Immature natural killer cell (primary cell): ENCODE measurements around the gene NEK6. TPM values are rescaled to one million over a fixed set of nuclear protein-coding genes. Genes with fewer than 3 reads are reported as not detected.

Experiments used
- DNase-seq, 3 donors: peaks; one replicate each; pipeline ENCODE4 v3.0.0; 2022; ENCODE audit warnings: mixed read lengths in 1 of 3
- H3K27ac Mint-ChIP-seq, 6 donors: one replicate each; pipeline ENCODE4 v1.8.0; 2020; ENCODE audit warnings: mixed read lengths in 6 of 6, mild to moderate bottlenecking in 5 of 6, inconsistent platforms in 4 of 6, moderate library complexity in 3 of 6
- H3K27me3 Mint-ChIP-seq, 3 donors: one replicate each; pipeline ENCODE4 v1.8.0; 2020 to 2021; ENCODE audit warnings: low read depth in 3 of 3, mild to moderate bottlenecking in 3 of 3, mixed read lengths in 3 of 3, moderate library complexity in 3 of 3, inconsistent platforms in 1 of 3
- H3K36me3 Mint-ChIP-seq, 3 donors: one replicate each; pipeline ENCODE4 v1.8.0; 2020; ENCODE audit warnings: mixed read lengths in 3 of 3, inconsistent platforms in 2 of 3, mild to moderate bottlenecking in 2 of 3
- H3K4me1 Mint-ChIP-seq, 2 donors: one replicate each; pipeline ENCODE4 v1.8.0; 2020; ENCODE audit warnings: inconsistent platforms in 2 of 2, mild to moderate bottlenecking in 2 of 2, mixed read lengths in 2 of 2, moderate library complexity in 1 of 2
- H3K4me3 Mint-ChIP-seq, 5 donors: one replicate each; pipeline ENCODE4 v1.8.0; 2020; ENCODE audit warnings: mild to moderate bottlenecking in 5 of 5, mixed read lengths in 5 of 5, inconsistent platforms in 3 of 5, moderate library complexity in 3 of 5
- H3K9me3 Mint-ChIP-seq, 6 donors: one replicate each; pipeline ENCODE4 v1.8.0; 2020; ENCODE audit warnings: mild to moderate bottlenecking in 6 of 6, mixed read lengths in 6 of 6, inconsistent platforms in 4 of 6, moderate library complexity in 3 of 6
- polyA plus RNA-seq, 3 donors: library from polyadenylated mRNA; unstranded; fragments of 300-500 nt; fragmentation: Illumina TruSeq; gene quantifications; one replicate each; pipeline ENCODE4 v1.2.3, GENCODE V29; 2021

NEK6 gene
- polyA plus RNA-seq, 3 donors from 2014 or later = 8.8 to 18.0 (median 13.8) TPM

GRCh38 chr9:124259158-124259808, 1.5 kb downstream of the NEK6 start:
- Mint-ChIP-seq H3K36me3 (no peaks in the 10 kb centered on the region), H3K27me3 (peaks cover 3 to 10% (median 4%) of the 10 kb centered on the region in 3 donors), H3K4me1 (peaks cover 58 to 67% of the 10 kb centered on the region in 2 donors), H3K27ac (peak overlapping the region; percentile 77 to 96 (median 88)), H3K4me3 (peak overlapping the region; percentile 97 to 99 (median 99)), H3K9me3 (no peaks in the 10 kb centered on the region)
- no peak for DNase-seq

GRCh38 chr9:124260769-124261603, 3.2 kb downstream of the NEK6 start:
- no peaks in the 10 kb centered on the region for H3K36me3 Mint-ChIP-seq
- H3K27ac Mint-ChIP-seq = peak overlapping the region; percentile 38 to 72 (median 54)
- DNase-seq = no peak
- H3K4me3 Mint-ChIP-seq = peak overlapping the region; percentile 24 to 66 (median 52)
- peaks cover 69 to 84% of the 10 kb centered on the region in 2 donors for H3K4me1 Mint-ChIP-seq
- peaks cover 3 to 10% (median 4%) of the 10 kb centered on the region in 3 donors for H3K27me3 Mint-ChIP-seq
- no peaks in the 10 kb centered on the region for H3K9me3 Mint-ChIP-seq

- H3K27ac Mint-ChIP-seq = peak overlapping the region in 4 of 6 donors; percentile 45 to 81 (median 62)
- H3K36me3 Mint-ChIP-seq = no peaks in the 10 kb centered on the region
- no peak for DNase-seq
- H3K4me1 Mint-ChIP-seq = peaks cover 76 to 91% of the 10 kb centered on the region in 2 donors
- peaks cover 3 to 8% (median 4%) of the 10 kb centered on the region in 3 donors for H3K27me3 Mint-ChIP-seq
- no peaks in the 10 kb centered on the region for H3K9me3 Mint-ChIP-seq
- H3K4me3 Mint-ChIP-seq = peak overlapping the region; percentile 24 to 66 (median 52)
Observed at GRCh38 chr9:124261736-124262648, 4.2 kb downstream of the NEK6 start.

- H3K27me3 Mint-ChIP-seq = peaks cover 3 to 5% (median 4%) of the 10 kb centered on the region in 3 donors
- H3K4me1 Mint-ChIP-seq = peaks cover 77 to 91% of the 10 kb centered on the region in 2 donors
- no peak overlapping the region for H3K27ac Mint-ChIP-seq
- DNase-seq = no peak
- H3K4me3 Mint-ChIP-seq = no peak overlapping the region
- H3K36me3 Mint-ChIP-seq = no peaks in the 10 kb centered on the region
- no peaks in the 10 kb centered on the region for H3K9me3 Mint-ChIP-seq
Observed at GRCh38 chr9:124262649-124262972, 4.9 kb downstream of the NEK6 start.

GRCh38 chr9:124263213-124263612, 5.5 kb downstream of the NEK6 start:
- Mint-ChIP-seq H3K36me3 (no peaks in the 10 kb centered on the region), H3K4me3 (no peak overlapping the region), H3K27ac (no peak overlapping the region), H3K9me3 (no peaks in the 10 kb centered on the region), H3K4me1 (peaks cover 82 to 95% of the 10 kb centered on the region in 2 donors), H3K27me3 (peaks cover 3 to 5% (median 4%) of the 10 kb centered on the region in 3 donors)
- no peak for DNase-seq

GRCh38 chr9:124263800-124264426, 6.2 kb downstream of the NEK6 start:
- no peak for DNase-seq
- H3K4me3 Mint-ChIP-seq = no peak overlapping the region
- H3K36me3 Mint-ChIP-seq = no peaks in the 10 kb centered on the region
- no peaks in the 10 kb centered on the region for H3K9me3 Mint-ChIP-seq
- H3K27ac Mint-ChIP-seq = peak overlapping the region in 2 of 6 donors; percentile 12 to 64
- peaks cover 83 to 95% of the 10 kb centered on the region in 2 donors for H3K4me1 Mint-ChIP-seq
- H3K27me3 Mint-ChIP-seq = peaks cover 0 to 5% (median 3%) of the 10 kb centered on the region in 3 donors

- H3K4me1 Mint-ChIP-seq = peaks cover 81 to 91% of the 10 kb centered on the region in 2 donors
- peak in 1 of 3 donors; percentile 4 for DNase-seq
- H3K4me3 Mint-ChIP-seq = peak overlapping the region in 3 of 5 donors; percentile 1 to 13 (median 4)
- peaks cover 0 to 3% (median 3%) of the 10 kb centered on the region in 3 donors for H3K27me3 Mint-ChIP-seq
- no peaks in the 10 kb centered on the region for H3K9me3 Mint-ChIP-seq
- peak overlapping the region in 4 of 6 donors; percentile 31 to 80 (median 42) for H3K27ac Mint-ChIP-seq
- no peaks in the 10 kb centered on the region for H3K36me3 Mint-ChIP-seq
Observed at GRCh38 chr9:124264823-124265233, 7.1 kb downstream of the NEK6 start.

- peak overlapping the region in 3 of 6 donors; percentile 39 to 77 (median 57) for H3K27ac Mint-ChIP-seq
- peaks cover 83 to 91% of the 10 kb centered on the region in 2 donors for H3K4me1 Mint-ChIP-seq
- no peak overlapping the region for H3K4me3 Mint-ChIP-seq
- no peak for DNase-seq
- H3K36me3 Mint-ChIP-seq = no peaks in the 10 kb centered on the region
- H3K27me3 Mint-ChIP-seq = peaks cover 0 to 3% (median 3%) of the 10 kb centered on the region in 3 donors
- H3K9me3 Mint-ChIP-seq = no peaks in the 10 kb centered on the region
Observed at GRCh38 chr9:124265551-124265950, 7.8 kb downstream of the NEK6 start.

- peaks cover 0 to 3% (median 0%) of the 10 kb centered on the region in 3 donors for H3K27me3 Mint-ChIP-seq
- peaks cover 83 to 91% of the 10 kb centered on the region in 2 donors for H3K4me1 Mint-ChIP-seq
- peak overlapping the region in 2 of 5 donors; percentile 14 to 47 for H3K4me3 Mint-ChIP-seq
- no peaks in the 10 kb centered on the region for H3K9me3 Mint-ChIP-seq
- no peak for DNase-seq
- H3K27ac Mint-ChIP-seq = peak overlapping the region in 1 of 6 donors; percentile 77
- H3K36me3 Mint-ChIP-seq = no peaks in the 10 kb centered on the region
Observed at GRCh38 chr9:124266139-124266825, 8.5 kb downstream of the NEK6 start.

- Mint-ChIP-seq H3K27me3 (peaks cover 0 to 3% (median 0%) of the 10 kb centered on the region in 3 donors), H3K27ac (peak overlapping the region in 3 of 6 donors; percentile 38 to 75 (median 63)), H3K36me3 (no peaks in the 10 kb centered on the region), H3K9me3 (no peaks in the 10 kb centered on the region), H3K4me1 (peaks cover 83 to 87% of the 10 kb centered on the region in 2 donors), H3K4me3 (peak overlapping the region in 2 of 5 donors; percentile 42 to 57)
- DNase-seq = no peak
Observed at GRCh38 chr9:124266826-124267201, 9.1 kb downstream of the NEK6 start.

GRCh38 chr9:124267271-124267807, 9.6 kb downstream of the NEK6 start:
- DNase-seq = no peak
- Mint-ChIP-seq H3K4me3 (peak overlapping the region in 2 of 5 donors; percentile 42 to 57), H3K4me1 (peaks cover 81 to 85% of the 10 kb centered on the region in 2 donors)

GRCh38 chr9:124268248-124268647, 10.5 kb downstream of the NEK6 start:
- Mint-ChIP-seq H3K36me3 (no peaks in the 10 kb centered on the region), H3K4me1 (peaks cover 84 to 87% of the 10 kb centered on the region in 2 donors), H3K4me3 (peak overlapping the region in 1 of 5 donors; percentile 16), H3K9me3 (no peaks in the 10 kb centered on the region), H3K27me3 (peaks cover 0 to 3% (median 2%) of the 10 kb centered on the region in 3 donors), H3K27ac (peak overlapping the region in 3 of 6 donors; percentile 30 to 84 (median 63))
- DNase-seq = no peak

More at GRCh38 chr9:124267271-124267807, 9.6 kb downstream of the NEK6 start:
- H3K27me3 Mint-ChIP-seq = peaks cover 0 to 3% (median 0%) of the 10 kb centered on the region in 3 donors
- H3K9me3 Mint-ChIP-seq = no peaks in the 10 kb centered on the region
- peak overlapping the region in 3 of 6 donors; percentile 38 to 75 (median 63) for H3K27ac Mint-ChIP-seq
- no peaks in the 10 kb centered on the region for H3K36me3 Mint-ChIP-seq
